22Rv1 (cell line): ENCODE data around the gene SETD1A.

Experiments used
- ZFX ChIP-seq: fragments of 450-650 bp; IDR thresholded peaks from 2 replicates; pipeline ENCODE4 v1.6.1; 2017; ENCODE audit warnings: antibody characterized with exemption, borderline replicate concordance
- TF ChIP-seq, protein P1 (sequence below): fragments of 450-650 bp; IDR thresholded peaks from 2 replicates; pipeline ENCODE4 v1.5.1; 2017; ENCODE audit warnings: mild to moderate bottlenecking

DNA sequence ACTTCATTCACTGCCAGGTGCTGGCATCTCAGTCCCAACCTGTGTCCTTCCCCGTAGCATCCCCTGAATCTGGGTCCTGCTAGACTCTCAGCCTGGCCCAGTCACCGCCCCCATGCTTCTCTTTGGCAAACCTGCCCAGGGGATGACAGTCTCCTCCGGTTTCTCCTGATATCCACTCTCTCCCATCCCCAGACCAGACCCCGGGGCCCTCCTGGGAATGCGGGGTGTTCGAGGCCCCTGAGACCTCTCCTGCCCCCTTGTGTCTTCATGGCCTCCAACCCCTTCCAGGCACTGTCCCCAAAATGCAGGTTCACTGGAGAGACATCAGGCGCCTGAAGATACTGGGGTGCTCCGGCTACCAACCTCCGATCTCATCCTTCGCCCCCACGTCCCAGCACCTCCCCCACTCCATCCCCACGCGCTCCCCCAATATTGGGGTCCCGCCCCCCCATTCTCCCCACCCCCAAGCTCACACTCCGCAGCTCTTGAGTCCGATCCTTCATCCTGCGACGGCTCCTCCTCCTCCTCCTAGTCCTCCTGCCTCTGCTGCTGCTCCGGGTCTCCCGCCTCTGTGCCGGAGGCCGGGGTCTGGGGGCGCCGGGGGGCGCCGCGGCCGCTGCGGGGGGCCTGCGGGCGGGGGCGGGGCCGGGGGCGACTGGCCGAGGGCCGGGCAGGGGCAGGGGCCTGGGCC, 52.5 kb downstream of the SETD1A start:
- TF ChIP-seq, protein P1, sequence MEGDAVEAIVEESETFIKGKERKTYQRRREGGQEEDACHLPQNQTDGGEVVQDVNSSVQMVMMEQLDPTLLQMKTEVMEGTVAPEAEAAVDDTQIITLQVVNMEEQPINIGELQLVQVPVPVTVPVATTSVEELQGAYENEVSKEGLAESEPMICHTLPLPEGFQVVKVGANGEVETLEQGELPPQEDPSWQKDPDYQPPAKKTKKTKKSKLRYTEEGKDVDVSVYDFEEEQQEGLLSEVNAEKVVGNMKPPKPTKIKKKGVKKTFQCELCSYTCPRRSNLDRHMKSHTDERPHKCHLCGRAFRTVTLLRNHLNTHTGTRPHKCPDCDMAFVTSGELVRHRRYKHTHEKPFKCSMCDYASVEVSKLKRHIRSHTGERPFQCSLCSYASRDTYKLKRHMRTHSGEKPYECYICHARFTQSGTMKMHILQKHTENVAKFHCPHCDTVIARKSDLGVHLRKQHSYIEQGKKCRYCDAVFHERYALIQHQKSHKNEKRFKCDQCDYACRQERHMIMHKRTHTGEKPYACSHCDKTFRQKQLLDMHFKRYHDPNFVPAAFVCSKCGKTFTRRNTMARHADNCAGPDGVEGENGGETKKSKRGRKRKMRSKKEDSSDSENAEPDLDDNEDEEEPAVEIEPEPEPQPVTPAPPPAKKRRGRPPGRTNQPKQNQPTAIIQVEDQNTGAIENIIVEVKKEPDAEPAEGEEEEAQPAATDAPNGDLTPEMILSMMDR, result no peak
- TF ChIP-seq ZFX, result no peak
